HepG2 (cell line): ENCODE data around the gene NEK5. TPM values are rescaled to one million over a fixed set of nuclear protein-coding genes. Genes with fewer than 3 reads are reported as not detected.

ENCODE experiments used
- ARID5B ChIP-seq: IDR thresholded peaks from 2 replicates; pipeline ENCODE4 v1.4.0; 2020; ENCODE audit warnings: mild to moderate bottlenecking, missing genetic modification reagents
- ATF7 ChIP-seq, 2 experiments: fragments of 450-650 bp in 1 of 2; sonication (generic) in 1 of 2; formaldehyde crosslinking in 1 of 2; IDR thresholded peaks; 2 replicates each; pipeline versions ENCODE4 v1.4.0 to v1.6.1; 2016 to 2020; ENCODE audit warnings: antibody characterized with exemption in 1 of 2, mild to moderate bottlenecking in 1 of 2, missing genetic modification reagents in 1 of 2
- CSRNP1 ChIP-seq: sonication (generic); formaldehyde crosslinking; IDR thresholded peaks from 2 replicates; pipeline ENCODE4 v1.8.1; 2023; ENCODE audit warnings: mild to moderate bottlenecking, missing genetic modification reagents
- DDIT3 ChIP-seq: sonication (generic); formaldehyde crosslinking; IDR thresholded peaks from 2 replicates; pipeline ENCODE4 v1.4.0; 2020; ENCODE audit warnings: mild to moderate bottlenecking, missing genetic modification reagents
- FOXJ3 ChIP-seq: sonication (generic); formaldehyde crosslinking; IDR thresholded peaks from 2 replicates; pipeline ENCODE4 v1.4.0; 2020; ENCODE audit warnings: missing genetic modification reagents, mild to moderate bottlenecking, borderline replicate concordance
- GFI1 ChIP-seq: sonication (generic); formaldehyde crosslinking; IDR thresholded peaks from 2 replicates; pipeline ENCODE4 v1.5.0; 2020; ENCODE audit warnings: missing genetic modification reagents, mild to moderate bottlenecking, borderline replicate concordance
- GZF1 ChIP-seq: sonication (generic); formaldehyde crosslinking; IDR thresholded peaks from 2 replicates; pipeline ENCODE4 v1.5.1; 2020; ENCODE audit warnings: mild to moderate bottlenecking, missing genetic modification reagents
- HHEX ChIP-seq: IDR thresholded peaks from 2 replicates; pipeline ENCODE4 v1.6.1; 2016; ENCODE audit warnings: control low read depth
- HOXD1 ChIP-seq: sonication (generic); formaldehyde crosslinking; IDR thresholded peaks from 2 replicates; pipeline ENCODE4 v1.5.0; 2020; ENCODE audit warnings: missing genetic modification reagents
- MAF1 ChIP-seq: sonication (generic); formaldehyde crosslinking; IDR thresholded peaks from 2 replicates; pipeline ENCODE4 v1.5.0; 2020; ENCODE audit warnings: missing genetic modification reagents, borderline replicate concordance
- MEIS2 ChIP-seq: sonication (generic); formaldehyde crosslinking; IDR thresholded peaks from 2 replicates; pipeline ENCODE4 v1.9.0; 2021; ENCODE audit warnings: mild to moderate bottlenecking, missing genetic modification reagents
- MXD4 ChIP-seq: IDR thresholded peaks from 2 replicates; pipeline ENCODE4 v1.6.1; 2016; ENCODE audit warnings: mild to moderate bottlenecking, missing biosample characterization, missing genetic modification reagents
- NFE2 ChIP-seq: sonication (generic); formaldehyde crosslinking; IDR thresholded peaks from 2 replicates; pipeline ENCODE4 v1.4.0; 2020; ENCODE audit warnings: missing genetic modification reagents
- NKX3-1 ChIP-seq: sonication (generic); formaldehyde crosslinking; IDR thresholded peaks from 2 replicates; pipeline ENCODE4 v1.5.0; 2020; ENCODE audit warnings: missing genetic modification reagents
- NPAS2 ChIP-seq: sonication (generic); formaldehyde crosslinking; IDR thresholded peaks from 2 replicates; pipeline ENCODE4 v1.8.0; 2022; ENCODE audit warnings: mild to moderate bottlenecking, missing genetic modification reagents, borderline replicate concordance
- PHF8 ChIP-seq: sonication (generic); formaldehyde crosslinking; IDR thresholded peaks from 2 replicates; pipeline ENCODE4 v1.5.0; 2020; ENCODE audit warnings: missing genetic modification reagents
- SOX6 ChIP-seq, 2 experiments: fragments of 450-650 bp in 1 of 2; sonication (generic) in 1 of 2; formaldehyde crosslinking in 1 of 2; IDR thresholded peaks; 2 replicates each; pipeline versions ENCODE4 v1.4.0 to v1.6.1; 2017 to 2020; ENCODE audit warnings: antibody characterized with exemption in 1 of 2, mild to moderate bottlenecking in 1 of 2, missing genetic modification reagents in 1 of 2
- SP2 ChIP-seq: sonication (generic); formaldehyde crosslinking; IDR thresholded peaks from 2 replicates; pipeline ENCODE4 v1.5.1; 2020; ENCODE audit warnings: mild to moderate bottlenecking, missing genetic modification reagents
- THAP11 ChIP-seq: IDR thresholded peaks from 2 replicates; pipeline ENCODE4 v1.6.1; 2016; ENCODE audit warnings: missing biosample characterization, missing genetic modification reagents
- ZC3H13 ChIP-seq: sonication (generic); formaldehyde crosslinking; IDR thresholded peaks from 2 replicates; pipeline ENCODE4 v1.8.1; 2023; ENCODE audit warnings: mild to moderate bottlenecking, missing genetic modification reagents, moderate library complexity
- ZEB1 ChIP-seq: IDR thresholded peaks from 2 replicates; pipeline ENCODE4 v1.6.1; 2012; ENCODE audit warnings: mild to moderate bottlenecking, low read depth, inconsistent platforms; ENCODE audit not compliant: insufficient replicate concordance
- ZKSCAN8 ChIP-seq: IDR thresholded peaks from 2 replicates; pipeline ENCODE4 v1.6.1; 2016; ENCODE audit warnings: borderline replicate concordance, missing genetic modification reagents, missing compliant biosample characterization
- ZNF230 ChIP-seq: sonication (generic); formaldehyde crosslinking; IDR thresholded peaks from 2 replicates; pipeline ENCODE4 v1.4.0; 2020; ENCODE audit warnings: mild to moderate bottlenecking, missing genetic modification reagents
- ZNF564 ChIP-seq: sonication (generic); formaldehyde crosslinking; IDR thresholded peaks from 2 replicates; pipeline ENCODE4 v1.8.1; 2023; ENCODE audit warnings: mild to moderate bottlenecking, missing genetic modification reagents
- ZSCAN25 ChIP-seq: sonication (generic); formaldehyde crosslinking; IDR thresholded peaks from 2 replicates; pipeline ENCODE4 v1.8.0; 2022; ENCODE audit warnings: mild to moderate bottlenecking, missing genetic modification reagents
- polyA plus RNA-seq, 8 experiments: library from polyadenylated mRNA; depleted of rRNA in 3 of 8; stranded (reverse) in 7 of 8; unstranded in 1 of 8; fragments of >200 nt; fragmentation: Illumina TruSeq in 4 of 8; extraction: Trizol in 4 of 8; gene quantifications; 2 replicates each; pipeline versions ENCODE4 v1.2.1 to v1.2.3, GENCODE V29; 2011 to 2016; ENCODE audit warnings: low read depth in 4 of 8, missing spikeins in 1 of 8, mixed read lengths in 1 of 8; ENCODE audit not compliant: insufficient read depth in 1 of 8
- total RNA-seq, 5 experiments: library from RNA; depleted of rRNA; stranded (reverse); fragments of >200 nt; fragmentation: Illumina TruSeq; extraction: Trizol; gene quantifications; 2 replicates each; pipeline ENCODE4 v1.2.3, GENCODE V29; 2016; ENCODE audit warnings: low read depth in 1 of 5

Gene NEK5
- total and polyA plus RNA-seq, 2 of the 13 experiments (the other 11 are each of a cell fraction or from before 2014, with no cell fraction given): 0.12 to 0.22 TPM

DNA sequence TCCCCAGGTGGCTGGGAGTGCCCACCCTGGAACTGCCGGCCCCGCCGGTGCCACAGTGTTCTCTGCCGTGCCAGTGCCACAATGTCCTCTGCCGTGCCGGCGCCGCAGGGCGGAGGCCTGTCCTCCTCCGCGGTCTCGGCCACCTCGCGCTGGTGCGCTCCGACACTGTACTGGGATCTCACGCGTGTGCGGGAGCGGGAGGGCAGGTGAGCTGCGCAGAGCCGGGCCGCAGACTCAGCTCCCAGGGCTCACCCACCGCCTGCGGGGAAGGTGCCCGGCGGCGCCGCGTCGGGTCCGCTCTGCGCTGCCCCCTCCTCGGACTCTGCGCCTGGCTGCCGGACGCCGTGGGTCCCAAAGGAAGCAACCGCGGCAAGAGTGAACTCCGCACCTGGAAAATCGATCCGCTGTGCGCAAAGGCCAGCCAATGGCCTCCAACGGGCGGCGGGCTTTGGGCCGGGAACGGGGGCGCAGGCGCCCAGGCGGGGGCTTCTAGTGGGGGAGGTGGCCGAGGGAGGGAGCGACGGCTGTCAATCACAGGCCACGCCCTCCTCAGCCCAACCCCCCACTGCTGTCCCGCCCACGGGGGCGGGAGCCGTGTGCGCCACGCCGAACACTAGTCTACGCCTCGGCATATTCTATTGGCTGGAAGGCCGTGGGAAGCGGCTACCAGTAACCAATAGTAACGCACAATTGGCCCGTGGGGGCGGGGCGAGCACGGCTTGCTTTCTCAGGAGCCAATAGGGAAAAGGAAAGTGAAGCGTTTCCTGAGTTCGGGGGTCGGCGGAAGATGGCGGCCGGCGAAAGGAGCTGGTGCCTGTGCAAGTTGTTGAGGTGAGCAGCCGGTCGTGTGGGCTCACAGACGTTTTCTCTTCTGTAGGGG is 117.0 kb downstream of the NEK5 start, which contains the start of gene ALG11 (continued):
- TF ChIP-seq SP2 (CRISPR knock-in tag) (peak; percentile 95), MEIS2 (CRISPR knock-in tag) (peak; percentile 96), NKX3-1 (CRISPR knock-in tag) (no peak; the same call in 1 of the 2 replicates), ZKSCAN8 (CRISPR knock-in tag) (peak; percentile 70; the same call in 1 of the 2 replicates), ARID5B (peak; percentile 85), CSRNP1 (0 out of 2 replicates have a peak, but pooled peaks have one; percentile 17), PHF8 (CRISPR knock-in tag) (peak; percentile 87), GZF1 (CRISPR knock-in tag) (no peak), GFI1 (peak; percentile 75; the same call in 1 of the 2 replicates), ZSCAN25 (peak; percentile 82; the same call in 1 of the 2 replicates), HOXD1 (peak; percentile 71), FOXJ3 (CRISPR knock-in tag) (no peak; the same call in 1 of the 2 replicates), MAF1 (CRISPR knock-in tag) (no peak), MXD4 (CRISPR knock-in tag) (peak; percentile 56), NPAS2 (CRISPR knock-in tag) (no peak), ZEB1 (peak; percentile 74), ZC3H13 (CRISPR knock-in tag) (peak; percentile 78; the same call in 1 of the 2 replicates), NFE2 (CRISPR knock-in tag) (no peak), SOX6 (IDR thresholded peaks at IDR 0.05) (no peak), SOX6 (CRISPR knock-in tag; IDR thresholded peaks at IDR 0.05) (peak; percentile 87), HHEX (CRISPR knock-in tag) (no peak; the same call in 1 of the 2 replicates), THAP11 (CRISPR knock-in tag) (peak; percentile 69), DDIT3 (CRISPR knock-in tag) (no peak), ZNF564 (CRISPR knock-in tag) (peak; percentile 87; the same call in 1 of the 2 replicates), ATF7 (IDR thresholded peaks at IDR 0.05) (no peak), ATF7 (CRISPR knock-in tag; IDR thresholded peaks at IDR 0.05) (peak; percentile 56; the same call in 1 of the 2 replicates), ZNF230 (CRISPR knock-in tag) (peak; percentile 83)
